ENCODE data around the gene SMAP2. TPM values are rescaled to one million over a fixed set of nuclear protein-coding genes. Genes with fewer than 3 reads are reported as not detected.

Gene SMAP2
- total RNA-seq, 1 donor from 2014 or later: 72.8 TPM

DNA sequence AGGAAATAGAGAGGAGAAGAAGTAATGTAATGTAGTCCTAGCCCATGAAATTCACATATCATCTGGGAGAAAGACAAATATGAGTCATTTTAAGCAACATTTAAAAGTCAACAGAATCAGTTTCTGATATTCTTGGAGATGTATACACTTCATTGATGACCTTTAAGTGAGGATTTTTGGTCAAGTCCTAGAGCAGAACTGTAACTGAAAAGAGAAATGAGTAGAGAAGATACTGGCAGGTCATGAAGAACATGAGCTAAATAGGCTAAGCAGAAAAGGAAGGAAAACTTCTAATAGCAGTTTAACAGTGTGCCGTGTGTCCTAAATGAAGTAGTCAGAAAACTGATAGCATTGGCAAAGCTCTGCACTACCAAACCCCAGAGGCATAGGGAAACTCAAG, 81.3 kb downstream of the SMAP2 start:
- peaks cover 66% of the 10 kb centered on the region for H3K9me3 ChIP-seq

DNA sequence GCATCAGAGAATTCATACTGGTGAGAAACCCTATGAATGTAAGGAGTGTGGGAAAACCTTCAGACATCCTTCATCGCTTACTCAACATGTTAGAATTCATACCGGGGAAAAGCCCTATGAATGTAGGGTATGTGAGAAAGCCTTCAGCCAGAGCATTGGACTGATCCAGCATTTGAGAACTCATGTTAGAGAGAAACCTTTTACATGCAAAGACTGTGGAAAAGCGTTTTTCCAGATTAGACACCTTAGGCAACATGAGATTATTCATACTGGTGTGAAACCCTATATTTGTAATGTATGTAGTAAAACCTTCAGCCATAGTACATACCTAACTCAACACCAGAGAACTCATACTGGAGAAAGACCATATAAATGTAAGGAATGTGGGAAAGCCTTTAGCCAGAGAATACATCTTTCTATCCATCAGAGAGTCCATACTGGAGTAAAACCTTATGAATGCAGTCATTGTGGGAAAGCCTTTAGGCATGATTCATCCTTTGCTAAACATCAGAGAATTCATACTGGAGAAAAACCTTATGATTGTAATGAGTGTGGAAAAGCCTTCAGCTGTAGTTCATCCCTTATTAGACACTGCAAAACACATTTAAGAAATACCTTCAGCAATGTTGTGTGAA, 89.5 kb downstream of the SMAP2 start:
- ATAC-seq: no peak
- TF ChIP-seq, protein P1, sequence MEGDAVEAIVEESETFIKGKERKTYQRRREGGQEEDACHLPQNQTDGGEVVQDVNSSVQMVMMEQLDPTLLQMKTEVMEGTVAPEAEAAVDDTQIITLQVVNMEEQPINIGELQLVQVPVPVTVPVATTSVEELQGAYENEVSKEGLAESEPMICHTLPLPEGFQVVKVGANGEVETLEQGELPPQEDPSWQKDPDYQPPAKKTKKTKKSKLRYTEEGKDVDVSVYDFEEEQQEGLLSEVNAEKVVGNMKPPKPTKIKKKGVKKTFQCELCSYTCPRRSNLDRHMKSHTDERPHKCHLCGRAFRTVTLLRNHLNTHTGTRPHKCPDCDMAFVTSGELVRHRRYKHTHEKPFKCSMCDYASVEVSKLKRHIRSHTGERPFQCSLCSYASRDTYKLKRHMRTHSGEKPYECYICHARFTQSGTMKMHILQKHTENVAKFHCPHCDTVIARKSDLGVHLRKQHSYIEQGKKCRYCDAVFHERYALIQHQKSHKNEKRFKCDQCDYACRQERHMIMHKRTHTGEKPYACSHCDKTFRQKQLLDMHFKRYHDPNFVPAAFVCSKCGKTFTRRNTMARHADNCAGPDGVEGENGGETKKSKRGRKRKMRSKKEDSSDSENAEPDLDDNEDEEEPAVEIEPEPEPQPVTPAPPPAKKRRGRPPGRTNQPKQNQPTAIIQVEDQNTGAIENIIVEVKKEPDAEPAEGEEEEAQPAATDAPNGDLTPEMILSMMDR (IDR thresholded peaks at IDR 0.05): no peak
- Histone ChIP-seq H3K4me1 (no peaks in the 10 kb centered on the region), H3K36me3 (no peaks in the 10 kb centered on the region), H3K27me3 (ENCODE audit: low read depth) (no peaks in the 10 kb centered on the region), H3K27ac (no peak overlapping the region), H3K9me3 (peaks cover 99% of the 10 kb centered on the region), H3K4me3 (no peak overlapping the region)
- DNase-seq: no peak
- intact Hi-C loops (cut with DNase I): no loop called here

More for the DNA sequence above, 81.3 kb downstream of the SMAP2 start:
- Histone ChIP-seq H3K27ac (no peak overlapping the region), H3K27me3 (ENCODE audit: low read depth) (no peaks in the 10 kb centered on the region), H3K36me3 (no peaks in the 10 kb centered on the region), H3K4me1 (peaks cover 10% of the 10 kb centered on the region), H3K4me3 (no peak overlapping the region)
- no peak for ATAC-seq
- no peak for DNase-seq
- intact Hi-C loops (cut with DNase I): no loop called here
- TF ChIP-seq, protein P1 (IDR thresholded peaks at IDR 0.05): no peak

DNA sequence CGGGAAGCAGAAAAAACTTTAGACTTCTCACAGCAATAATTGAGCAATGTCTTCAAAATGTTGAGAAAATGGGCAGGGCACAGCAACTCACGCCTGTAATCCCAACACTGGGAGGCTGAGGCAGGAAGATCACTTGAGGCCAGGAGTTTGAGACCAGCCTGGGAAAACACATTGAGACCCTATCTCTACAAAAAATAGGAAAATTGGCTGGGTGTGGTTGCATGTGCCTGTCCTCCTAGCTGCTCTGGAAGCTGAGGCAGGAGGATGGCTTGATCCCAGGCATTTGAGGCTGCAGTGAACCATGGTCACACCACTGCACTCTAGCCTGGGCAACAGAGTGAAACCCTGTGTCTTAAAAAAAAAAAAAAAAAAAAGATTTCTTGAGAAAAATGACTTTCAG, 95.8 kb downstream of the SMAP2 start:
- H3K9me3 ChIP-seq: peaks cover 81% of the 10 kb centered on the region

More for the DNA sequence above, 95.8 kb downstream of the SMAP2 start:
- intact Hi-C loops (cut with DNase I): no loop called here
- H3K36me3 ChIP-seq: no peaks in the 10 kb centered on the region
- no peak overlapping the region for H3K4me3 ChIP-seq
- no peaks in the 10 kb centered on the region for H3K27me3 ChIP-seq (ENCODE audit: low read depth)
- ATAC-seq: no peak
- no peak overlapping the region for H3K27ac ChIP-seq
- TF ChIP-seq, protein P1 (IDR thresholded peaks at IDR 0.05): no peak
- no peaks in the 10 kb centered on the region for H3K4me1 ChIP-seq
- no peak for DNase-seq

Other genes with a start within 250 kb of the SMAP2 start
- gene RLF, start 212.3 kb upstream of the SMAP2 start, total RNA-seq: 13.4 TPM
- not detected for gene TMCO2, start 125.8 kb upstream of the SMAP2 start, total RNA-seq
- gene ZMPSTE24, start 115.5 kb upstream of the SMAP2 start, total RNA-seq: 42.5 TPM
- 7.6 TPM for gene COL9A2, start 56.4 kb upstream of the SMAP2 start, total RNA-seq
- 1.3 TPM for gene ZFP69B, start 76.7 kb downstream of the SMAP2 start, total RNA-seq
- 3.6 TPM for gene ZFP69, start 103.6 kb downstream of the SMAP2 start, total RNA-seq
- gene EXO5, start 135.0 kb downstream of the SMAP2 start, total RNA-seq: 7.8 TPM
- 3.0 TPM for gene ZNF684, start 157.9 kb downstream of the SMAP2 start, total RNA-seq